DMS153 treated with DMSO at 0.1 percent for 48 hours (cell line): ENCODE measurements around the gene APPBP2.

Experiments
- DNase-seq: peaks from one replicate; lab custom pipeline; 2025; ENCODE audit not compliant: unreplicated experiment; lab: John Stamatoyannopoulos, UW

The APPBP2 gene

GRCh38 chr17:60398227-60398959 is 127.6 kb downstream of the APPBP2 start:
- DNase-seq: no peak

- no peak for DNase-seq
Measured at GRCh38 chr17:60396412-60396811, 129.6 kb downstream of the APPBP2 start.

- no peak for DNase-seq
Measured at GRCh38 chr17:60395508-60396065, 130.5 kb downstream of the APPBP2 start.

GRCh38 chr17:60393840-60394723 is 132.0 kb downstream of the APPBP2 start:
- no peak for DNase-seq
